ENCODE measurements around the gene DNAH14. TPM values are rescaled to one million over a fixed set of nuclear protein-coding genes. Genes with fewer than 3 reads are reported as not detected.
"Not testable (repeated sequence)": the region's sequence is repeated elsewhere in the genome, so short reads cannot be mapped to it uniquely, and the experiment has no call there.

Gene DNAH14
- total and polyA plus RNA-seq, 2 experiments from 2014 or later = 55.3 to 80.2 TPM

DNA sequence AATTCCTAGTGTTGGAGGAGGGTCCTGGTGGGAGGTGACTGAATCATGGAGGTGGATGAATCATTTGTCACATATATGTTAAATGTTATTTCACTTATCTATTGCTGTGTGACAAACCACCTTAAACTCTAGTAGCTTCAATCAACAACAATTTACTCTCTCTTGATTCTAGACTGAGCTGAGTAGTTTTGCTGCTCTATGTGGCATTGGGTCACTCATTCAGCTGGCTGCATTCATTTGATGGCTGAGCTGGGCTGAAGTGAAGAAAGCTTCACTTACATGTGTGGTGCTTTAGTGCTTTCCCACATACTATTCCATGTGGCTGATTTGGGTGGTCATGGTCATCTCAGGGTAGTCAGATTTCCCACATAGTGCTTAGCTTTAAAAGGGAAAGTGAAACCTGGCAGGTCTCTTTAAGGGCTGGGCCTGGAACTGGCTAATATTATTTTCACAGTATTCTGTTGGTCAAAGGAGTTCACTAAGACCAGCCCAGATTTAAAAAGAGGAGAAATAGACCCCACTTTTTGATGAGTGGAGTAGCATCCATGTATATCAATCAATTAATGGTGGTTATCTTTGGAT, 10.5 kb downstream of the DNAH14 start:
- H3K79me2 ChIP-seq (replicated peaks; ENCODE audit: insufficient read depth) = peaks cover 53% of the 10 kb centered on the region
- ATAC-seq (no peak), DNase-seq (ENCODE audit: low spot score) (no peak)
- no peaks in the 10 kb centered on the region for H3K9me2 ChIP-seq (ENCODE audit: insufficient read depth)
- H3K4me3 Mint-ChIP-seq = no peak overlapping the region
- no peak overlapping the region for H3K27ac Mint-ChIP-seq
- H2AFZ ChIP-seq = no peak overlapping the region
- H3K36me3 ChIP-seq (ENCODE audit: insufficient read depth) = peaks cover 6% of the 10 kb centered on the region; the same call in 1 of the 2 replicates
- TF ChIP-seq, protein P1, sequence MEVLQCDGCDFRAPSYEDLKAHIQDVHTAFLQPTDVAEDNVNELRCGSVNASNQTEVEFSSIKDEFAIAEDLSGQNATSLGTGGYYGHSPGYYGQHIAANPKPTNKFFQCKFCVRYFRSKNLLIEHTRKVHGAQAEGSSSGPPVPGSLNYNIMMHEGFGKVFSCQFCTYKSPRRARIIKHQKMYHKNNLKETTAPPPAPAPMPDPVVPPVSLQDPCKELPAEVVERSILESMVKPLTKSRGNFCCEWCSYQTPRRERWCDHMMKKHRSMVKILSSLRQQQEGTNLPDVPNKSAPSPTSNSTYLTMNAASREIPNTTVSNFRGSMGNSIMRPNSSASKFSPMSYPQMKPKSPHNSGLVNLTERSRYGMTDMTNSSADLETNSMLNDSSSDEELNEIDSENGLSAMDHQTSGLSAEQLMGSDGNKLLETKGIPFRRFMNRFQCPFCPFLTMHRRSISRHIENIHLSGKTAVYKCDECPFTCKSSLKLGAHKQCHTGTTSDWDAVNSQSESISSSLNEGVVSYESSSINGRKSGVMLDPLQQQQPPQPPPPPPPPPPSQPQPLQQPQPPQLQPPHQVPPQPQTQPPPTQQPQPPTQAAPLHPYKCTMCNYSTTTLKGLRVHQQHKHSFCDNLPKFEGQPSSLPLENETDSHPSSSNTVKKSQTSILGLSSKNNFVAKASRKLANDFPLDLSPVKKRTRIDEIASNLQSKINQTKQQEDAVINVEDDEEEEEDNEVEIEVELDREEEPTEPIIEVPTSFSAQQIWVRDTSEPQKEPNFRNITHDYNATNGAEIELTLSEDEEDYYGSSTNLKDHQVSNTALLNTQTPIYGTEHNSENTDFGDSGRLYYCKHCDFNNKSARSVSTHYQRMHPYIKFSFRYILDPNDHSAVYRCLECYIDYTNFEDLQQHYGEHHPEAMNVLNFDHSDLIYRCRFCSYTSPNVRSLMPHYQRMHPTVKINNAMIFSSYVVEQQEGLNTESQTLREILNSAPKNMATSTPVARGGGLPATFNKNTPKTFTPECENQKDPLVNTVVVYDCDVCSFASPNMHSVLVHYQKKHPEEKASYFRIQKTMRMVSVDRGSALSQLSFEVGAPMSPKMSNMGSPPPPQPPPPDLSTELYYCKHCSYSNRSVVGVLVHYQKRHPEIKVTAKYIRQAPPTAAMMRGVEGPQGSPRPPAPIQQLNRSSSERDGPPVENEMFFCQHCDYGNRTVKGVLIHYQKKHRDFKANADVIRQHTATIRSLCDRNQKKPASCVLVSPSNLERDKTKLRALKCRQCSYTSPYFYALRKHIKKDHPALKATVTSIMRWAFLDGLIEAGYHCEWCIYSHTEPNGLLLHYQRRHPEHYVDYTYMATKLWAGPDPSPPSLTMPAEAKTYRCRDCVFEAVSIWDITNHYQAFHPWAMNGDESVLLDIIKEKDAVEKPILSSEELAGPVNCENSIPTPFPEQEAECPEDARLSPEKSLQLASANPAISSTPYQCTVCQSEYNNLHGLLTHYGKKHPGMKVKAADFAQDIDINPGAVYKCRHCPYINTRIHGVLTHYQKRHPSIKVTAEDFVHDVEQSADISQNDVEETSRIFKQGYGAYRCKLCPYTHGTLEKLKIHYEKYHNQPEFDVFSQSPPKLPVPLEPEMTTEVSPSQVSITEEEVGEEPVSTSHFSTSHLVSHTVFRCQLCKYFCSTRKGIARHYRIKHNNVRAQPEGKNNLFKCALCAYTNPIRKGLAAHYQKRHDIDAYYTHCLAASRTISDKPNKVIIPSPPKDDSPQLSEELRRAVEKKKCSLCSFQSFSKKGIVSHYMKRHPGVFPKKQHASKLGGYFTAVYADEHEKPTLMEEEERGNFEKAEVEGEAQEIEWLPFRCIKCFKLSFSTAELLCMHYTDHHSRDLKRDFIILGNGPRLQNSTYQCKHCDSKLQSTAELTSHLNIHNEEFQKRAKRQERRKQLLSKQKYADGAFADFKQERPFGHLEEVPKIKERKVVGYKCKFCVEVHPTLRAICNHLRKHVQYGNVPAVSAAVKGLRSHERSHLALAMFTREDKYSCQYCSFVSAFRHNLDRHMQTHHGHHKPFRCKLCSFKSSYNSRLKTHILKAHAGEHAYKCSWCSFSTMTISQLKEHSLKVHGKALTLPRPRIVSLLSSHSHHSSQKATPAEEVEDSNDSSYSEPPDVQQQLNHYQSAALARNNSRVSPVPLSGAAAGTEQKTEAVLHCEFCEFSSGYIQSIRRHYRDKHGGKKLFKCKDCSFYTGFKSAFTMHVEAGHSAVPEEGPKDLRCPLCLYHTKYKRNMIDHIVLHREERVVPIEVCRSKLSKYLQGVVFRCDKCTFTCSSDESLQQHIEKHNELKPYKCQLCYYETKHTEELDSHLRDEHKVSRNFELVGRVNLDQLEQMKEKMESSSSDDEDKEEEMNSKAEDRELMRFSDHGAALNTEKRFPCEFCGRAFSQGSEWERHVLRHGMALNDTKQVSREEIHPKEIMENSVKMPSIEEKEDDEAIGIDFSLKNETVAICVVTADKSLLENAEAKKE (CRISPR knock-in tag; IDR thresholded peaks at IDR 0.05) = no peak
- TF ChIP-seq, protein P2, sequence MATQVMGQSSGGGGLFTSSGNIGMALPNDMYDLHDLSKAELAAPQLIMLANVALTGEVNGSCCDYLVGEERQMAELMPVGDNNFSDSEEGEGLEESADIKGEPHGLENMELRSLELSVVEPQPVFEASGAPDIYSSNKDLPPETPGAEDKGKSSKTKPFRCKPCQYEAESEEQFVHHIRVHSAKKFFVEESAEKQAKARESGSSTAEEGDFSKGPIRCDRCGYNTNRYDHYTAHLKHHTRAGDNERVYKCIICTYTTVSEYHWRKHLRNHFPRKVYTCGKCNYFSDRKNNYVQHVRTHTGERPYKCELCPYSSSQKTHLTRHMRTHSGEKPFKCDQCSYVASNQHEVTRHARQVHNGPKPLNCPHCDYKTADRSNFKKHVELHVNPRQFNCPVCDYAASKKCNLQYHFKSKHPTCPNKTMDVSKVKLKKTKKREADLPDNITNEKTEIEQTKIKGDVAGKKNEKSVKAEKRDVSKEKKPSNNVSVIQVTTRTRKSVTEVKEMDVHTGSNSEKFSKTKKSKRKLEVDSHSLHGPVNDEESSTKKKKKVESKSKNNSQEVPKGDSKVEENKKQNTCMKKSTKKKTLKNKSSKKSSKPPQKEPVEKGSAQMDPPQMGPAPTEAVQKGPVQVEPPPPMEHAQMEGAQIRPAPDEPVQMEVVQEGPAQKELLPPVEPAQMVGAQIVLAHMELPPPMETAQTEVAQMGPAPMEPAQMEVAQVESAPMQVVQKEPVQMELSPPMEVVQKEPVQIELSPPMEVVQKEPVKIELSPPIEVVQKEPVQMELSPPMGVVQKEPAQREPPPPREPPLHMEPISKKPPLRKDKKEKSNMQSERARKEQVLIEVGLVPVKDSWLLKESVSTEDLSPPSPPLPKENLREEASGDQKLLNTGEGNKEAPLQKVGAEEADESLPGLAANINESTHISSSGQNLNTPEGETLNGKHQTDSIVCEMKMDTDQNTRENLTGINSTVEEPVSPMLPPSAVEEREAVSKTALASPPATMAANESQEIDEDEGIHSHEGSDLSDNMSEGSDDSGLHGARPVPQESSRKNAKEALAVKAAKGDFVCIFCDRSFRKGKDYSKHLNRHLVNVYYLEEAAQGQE (IDR thresholded peaks at IDR 0.05; ENCODE audit: unreplicated experiment) = no peak
- TF ChIP-seq JUNB (IDR thresholded peaks at IDR 0.05; ENCODE audit: unreplicated experiment) (no peak), ZNF331 (CRISPR knock-in tag; IDR thresholded peaks at IDR 0.05; ENCODE audit: low read depth) (no peak), STAT1 (IDR thresholded peaks at IDR 0.05; ENCODE audit: unreplicated experiment) (no peak), NANOG (IDR thresholded peaks at IDR 0.05; ENCODE audit: borderline replicate concordance) (no peak)
- TF ChIP-seq, protein P3, sequence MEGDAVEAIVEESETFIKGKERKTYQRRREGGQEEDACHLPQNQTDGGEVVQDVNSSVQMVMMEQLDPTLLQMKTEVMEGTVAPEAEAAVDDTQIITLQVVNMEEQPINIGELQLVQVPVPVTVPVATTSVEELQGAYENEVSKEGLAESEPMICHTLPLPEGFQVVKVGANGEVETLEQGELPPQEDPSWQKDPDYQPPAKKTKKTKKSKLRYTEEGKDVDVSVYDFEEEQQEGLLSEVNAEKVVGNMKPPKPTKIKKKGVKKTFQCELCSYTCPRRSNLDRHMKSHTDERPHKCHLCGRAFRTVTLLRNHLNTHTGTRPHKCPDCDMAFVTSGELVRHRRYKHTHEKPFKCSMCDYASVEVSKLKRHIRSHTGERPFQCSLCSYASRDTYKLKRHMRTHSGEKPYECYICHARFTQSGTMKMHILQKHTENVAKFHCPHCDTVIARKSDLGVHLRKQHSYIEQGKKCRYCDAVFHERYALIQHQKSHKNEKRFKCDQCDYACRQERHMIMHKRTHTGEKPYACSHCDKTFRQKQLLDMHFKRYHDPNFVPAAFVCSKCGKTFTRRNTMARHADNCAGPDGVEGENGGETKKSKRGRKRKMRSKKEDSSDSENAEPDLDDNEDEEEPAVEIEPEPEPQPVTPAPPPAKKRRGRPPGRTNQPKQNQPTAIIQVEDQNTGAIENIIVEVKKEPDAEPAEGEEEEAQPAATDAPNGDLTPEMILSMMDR (conservative IDR thresholded peaks at IDR 0.05; ENCODE audit: low read depth in 2 of 2) = no peak
- peaks cover 3% of the 10 kb centered on the region for H3K27me3 Mint-ChIP-seq (ENCODE audit: insufficient read depth, low read depth, poor library complexity)
- no peaks in the 10 kb centered on the region for H3K4me1 ChIP-seq (ENCODE audit: insufficient read depth)
- H3K36me3 Mint-ChIP-seq (ENCODE audit: low read depth) = peaks cover 37% of the 10 kb centered on the region
- H3K4me2 ChIP-seq = no peak overlapping the region
- no peak overlapping the region for H3K4me3 ChIP-seq
- H4K20me1 ChIP-seq (replicated peaks; ENCODE audit: insufficient read depth) = no peaks in the 10 kb centered on the region; the same call in 1 of the 2 replicates
- no peaks in the 10 kb centered on the region for H3K4me1 Mint-ChIP-seq
- H3K9me3 Mint-ChIP-seq = peaks cover 63% of the 10 kb centered on the region
- no peaks in the 10 kb centered on the region for H3K27me3 ChIP-seq (ENCODE audit: insufficient read depth)
- H3F3A ChIP-seq (replicated peaks; ENCODE audit: low read depth) = no peaks in the 10 kb centered on the region
- H3K27ac ChIP-seq (ENCODE audit: low read depth) = no peak overlapping the region

DNA sequence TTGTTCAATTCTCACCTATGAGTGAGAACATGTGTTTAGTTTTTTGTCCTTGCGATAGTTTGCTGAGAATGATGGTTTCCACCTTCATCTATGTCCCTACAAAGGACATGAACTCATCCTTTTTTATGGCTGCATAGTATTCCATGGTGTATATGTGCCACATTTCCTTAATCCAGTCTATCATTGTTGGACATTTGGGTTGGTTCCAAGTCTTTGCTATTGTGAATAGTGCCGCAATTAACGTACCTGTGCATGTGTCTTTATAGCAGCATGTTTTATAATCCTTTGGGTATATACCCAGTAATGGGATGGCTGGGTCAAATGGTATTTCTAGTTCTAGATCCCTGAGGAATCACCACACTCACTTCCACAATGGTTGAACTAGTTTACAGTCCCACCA, 11.3 kb downstream of the DNAH14 start:
- H3K9me2 ChIP-seq (ENCODE audit: insufficient read depth); DNase-seq (ENCODE audit: low spot score); ATAC-seq; H4K20me1 ChIP-seq (replicated peaks; ENCODE audit: insufficient read depth); H3K36me3 ChIP-seq (ENCODE audit: insufficient read depth); H2AFZ ChIP-seq; H3K27ac Mint-ChIP-seq; H3K27ac ChIP-seq (ENCODE audit: low read depth); H3K4me2 ChIP-seq; H3K27me3 Mint-ChIP-seq (ENCODE audit: insufficient read depth, low read depth, poor library complexity); H3F3A ChIP-seq (replicated peaks; ENCODE audit: low read depth); H3K4me1 Mint-ChIP-seq; H3K4me1 ChIP-seq (ENCODE audit: insufficient read depth); H3K4me3 ChIP-seq; H3K4me3 Mint-ChIP-seq; H3K27me3 ChIP-seq (ENCODE audit: insufficient read depth): not testable (repeated sequence)
- Mint-ChIP-seq H3K36me3 (ENCODE audit: low read depth) (peaks cover 41% of the 10 kb centered on the region), H3K9me3 (peaks cover 66% of the 10 kb centered on the region)
- peaks cover 52% of the 10 kb centered on the region for H3K79me2 ChIP-seq (replicated peaks; ENCODE audit: insufficient read depth)

All from GM23338 (cell line).